ENCODE measurements around the gene RNF39. TPM values are rescaled to one million over a fixed set of nuclear protein-coding genes. Genes with fewer than 3 reads are reported as not detected.

The RNF39 gene
- total and polyA plus RNA-seq, 2 of the 13 experiments (the other 11 are each of a cell fraction or from before 2014, with no cell fraction given), result 0.13 to 1.8 TPM

DNA sequence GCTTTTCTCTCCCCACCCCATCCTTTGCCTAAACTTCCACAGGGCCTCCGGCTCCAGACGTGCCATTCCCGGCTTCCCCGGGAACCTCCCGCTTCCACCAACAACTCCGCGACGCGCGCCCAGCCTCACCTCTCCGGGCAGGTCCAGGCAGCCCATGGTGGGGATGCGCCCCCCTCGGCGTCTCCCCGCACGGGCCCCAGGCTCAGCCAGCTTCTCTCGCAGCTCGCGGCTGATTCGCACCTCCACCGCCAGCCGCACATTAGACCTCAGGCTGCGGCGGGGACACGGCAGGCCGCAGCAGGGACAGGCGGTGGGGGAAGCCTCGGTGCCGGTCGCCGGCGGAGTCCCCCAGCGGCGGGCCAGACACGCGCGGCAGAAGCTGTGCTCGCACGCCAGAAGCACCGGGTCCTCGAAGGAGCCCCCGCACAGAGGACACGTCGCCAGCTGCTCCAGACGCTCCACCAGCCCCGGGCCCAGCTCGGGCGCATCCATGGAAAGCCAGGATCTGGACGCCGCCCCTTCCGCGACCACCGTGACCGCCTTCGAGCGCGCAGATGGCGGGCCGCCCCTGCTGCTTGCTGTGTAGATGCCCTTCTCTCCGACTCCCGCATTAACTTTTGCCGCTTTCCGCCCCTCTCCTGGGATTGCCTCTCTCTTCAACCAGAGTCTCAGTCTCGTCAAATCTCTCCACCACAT lies at the start of gene RNF39 (continued):
- TF ChIP-seq ZBTB46 (CRISPR knock-in tag; IDR thresholded peaks at IDR 0.05; ENCODE audit: borderline replicate concordance), result 0 out of 2 replicates have a peak, but pooled peaks have one; percentile 62
- TF ChIP-seq AHR (CRISPR knock-in tag; IDR thresholded peaks at IDR 0.05), result peak; percentile 74; the same call in 1 of the 2 replicates
- no peak for TF ChIP-seq KLF12 (CRISPR knock-in tag; IDR thresholded peaks at IDR 0.05; ENCODE audit: borderline replicate concordance)
- no peak for TF ChIP-seq ZNF496 (CRISPR knock-in tag; IDR thresholded peaks at IDR 0.05; ENCODE audit: insufficient replicate concordance)
- TF ChIP-seq ZFYVE20 (CRISPR knock-in tag; IDR thresholded peaks at IDR 0.05; ENCODE audit: borderline replicate concordance, low read depth), result 0 out of 2 replicates have a peak, but pooled peaks have one; percentile 34
- peak; percentile 74 for TF ChIP-seq HOXD1 (CRISPR knock-in tag; IDR thresholded peaks at IDR 0.05)
- TF ChIP-seq, protein P1, sequence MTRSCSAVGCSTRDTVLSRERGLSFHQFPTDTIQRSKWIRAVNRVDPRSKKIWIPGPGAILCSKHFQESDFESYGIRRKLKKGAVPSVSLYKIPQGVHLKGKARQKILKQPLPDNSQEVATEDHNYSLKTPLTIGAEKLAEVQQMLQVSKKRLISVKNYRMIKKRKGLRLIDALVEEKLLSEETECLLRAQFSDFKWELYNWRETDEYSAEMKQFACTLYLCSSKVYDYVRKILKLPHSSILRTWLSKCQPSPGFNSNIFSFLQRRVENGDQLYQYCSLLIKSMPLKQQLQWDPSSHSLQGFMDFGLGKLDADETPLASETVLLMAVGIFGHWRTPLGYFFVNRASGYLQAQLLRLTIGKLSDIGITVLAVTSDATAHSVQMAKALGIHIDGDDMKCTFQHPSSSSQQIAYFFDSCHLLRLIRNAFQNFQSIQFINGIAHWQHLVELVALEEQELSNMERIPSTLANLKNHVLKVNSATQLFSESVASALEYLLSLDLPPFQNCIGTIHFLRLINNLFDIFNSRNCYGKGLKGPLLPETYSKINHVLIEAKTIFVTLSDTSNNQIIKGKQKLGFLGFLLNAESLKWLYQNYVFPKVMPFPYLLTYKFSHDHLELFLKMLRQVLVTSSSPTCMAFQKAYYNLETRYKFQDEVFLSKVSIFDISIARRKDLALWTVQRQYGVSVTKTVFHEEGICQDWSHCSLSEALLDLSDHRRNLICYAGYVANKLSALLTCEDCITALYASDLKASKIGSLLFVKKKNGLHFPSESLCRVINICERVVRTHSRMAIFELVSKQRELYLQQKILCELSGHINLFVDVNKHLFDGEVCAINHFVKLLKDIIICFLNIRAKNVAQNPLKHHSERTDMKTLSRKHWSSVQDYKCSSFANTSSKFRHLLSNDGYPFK (CRISPR knock-in tag; IDR thresholded peaks at IDR 0.05; ENCODE audit: borderline replicate concordance), result peak; percentile 53
- TF ChIP-seq GATAD2A (CRISPR knock-in tag; IDR thresholded peaks at IDR 0.05), result no peak
- TF ChIP-seq, protein P2, sequence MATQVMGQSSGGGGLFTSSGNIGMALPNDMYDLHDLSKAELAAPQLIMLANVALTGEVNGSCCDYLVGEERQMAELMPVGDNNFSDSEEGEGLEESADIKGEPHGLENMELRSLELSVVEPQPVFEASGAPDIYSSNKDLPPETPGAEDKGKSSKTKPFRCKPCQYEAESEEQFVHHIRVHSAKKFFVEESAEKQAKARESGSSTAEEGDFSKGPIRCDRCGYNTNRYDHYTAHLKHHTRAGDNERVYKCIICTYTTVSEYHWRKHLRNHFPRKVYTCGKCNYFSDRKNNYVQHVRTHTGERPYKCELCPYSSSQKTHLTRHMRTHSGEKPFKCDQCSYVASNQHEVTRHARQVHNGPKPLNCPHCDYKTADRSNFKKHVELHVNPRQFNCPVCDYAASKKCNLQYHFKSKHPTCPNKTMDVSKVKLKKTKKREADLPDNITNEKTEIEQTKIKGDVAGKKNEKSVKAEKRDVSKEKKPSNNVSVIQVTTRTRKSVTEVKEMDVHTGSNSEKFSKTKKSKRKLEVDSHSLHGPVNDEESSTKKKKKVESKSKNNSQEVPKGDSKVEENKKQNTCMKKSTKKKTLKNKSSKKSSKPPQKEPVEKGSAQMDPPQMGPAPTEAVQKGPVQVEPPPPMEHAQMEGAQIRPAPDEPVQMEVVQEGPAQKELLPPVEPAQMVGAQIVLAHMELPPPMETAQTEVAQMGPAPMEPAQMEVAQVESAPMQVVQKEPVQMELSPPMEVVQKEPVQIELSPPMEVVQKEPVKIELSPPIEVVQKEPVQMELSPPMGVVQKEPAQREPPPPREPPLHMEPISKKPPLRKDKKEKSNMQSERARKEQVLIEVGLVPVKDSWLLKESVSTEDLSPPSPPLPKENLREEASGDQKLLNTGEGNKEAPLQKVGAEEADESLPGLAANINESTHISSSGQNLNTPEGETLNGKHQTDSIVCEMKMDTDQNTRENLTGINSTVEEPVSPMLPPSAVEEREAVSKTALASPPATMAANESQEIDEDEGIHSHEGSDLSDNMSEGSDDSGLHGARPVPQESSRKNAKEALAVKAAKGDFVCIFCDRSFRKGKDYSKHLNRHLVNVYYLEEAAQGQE (IDR thresholded peaks at IDR 0.05; ENCODE audit: borderline replicate concordance in 1 of 2, low read depth in 1 of 2, low read length in 2 of 2), result no peak
- TF ChIP-seq ZFP36L1 (CRISPR knock-in tag; IDR thresholded peaks at IDR 0.05), result no peak
- TF ChIP-seq ZNF263 (CRISPR knock-in tag; IDR thresholded peaks at IDR 0.05), result peak; percentile 13; the same call in 1 of the 2 replicates
- TF ChIP-seq ADNP (CRISPR knock-in tag; IDR thresholded peaks at IDR 0.05), result no peak
- no peak for TF ChIP-seq SIX4 (CRISPR knock-in tag; IDR thresholded peaks at IDR 0.05)
- peak; percentile 55; the same call in 1 of the 2 replicates for TF ChIP-seq ZNF678 (CRISPR knock-in tag; IDR thresholded peaks at IDR 0.05)
- peak; percentile 50; the same call in 1 of the 2 replicates for TF ChIP-seq MXD3 (CRISPR knock-in tag; IDR thresholded peaks at IDR 0.05)
- no peak for TF ChIP-seq ZNF75D (CRISPR knock-in tag; IDR thresholded peaks at IDR 0.05; ENCODE audit: borderline replicate concordance)
- TF ChIP-seq ZNF264 (CRISPR knock-in tag; IDR thresholded peaks at IDR 0.05), result 0 out of 2 replicates have a peak, but pooled peaks have one; percentile 20

Data from HepG2 (cell line).